ENCODE data around the gene RNF152. TPM values are rescaled to one million over a fixed set of nuclear protein-coding genes. Genes with fewer than 3 reads are reported as not detected.

The RNF152 gene
- total RNA-seq, 1 experiment from 2014 or later, result 0.18 TPM

DNA sequence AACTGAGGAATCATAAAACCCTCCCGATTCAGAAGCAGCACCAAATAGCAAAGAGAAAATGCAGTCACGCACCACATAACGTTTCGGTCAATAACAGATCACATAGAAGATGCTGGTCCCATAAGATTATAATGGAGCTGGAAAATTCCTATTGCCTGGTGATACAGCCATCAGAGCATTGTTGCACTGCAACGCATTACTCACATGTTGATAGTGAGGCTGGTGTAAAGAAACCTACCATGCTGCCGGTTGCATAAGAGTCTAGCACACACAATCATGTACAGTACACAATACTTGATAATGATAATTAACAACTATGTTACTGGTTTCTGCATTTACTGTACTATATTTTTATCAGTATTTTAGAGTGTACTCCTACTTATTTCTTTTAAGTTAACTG, 32.5 kb downstream of the RNF152 start:
- no peaks in the 10 kb centered on the region for H3K36me3 ChIP-seq (ENCODE audit: control insufficient read depth, insufficient read depth, low read length)
- POLR2A ChIA-PET, result no interaction called here
- no peaks in the 10 kb centered on the region for H3K4me1 ChIP-seq (ENCODE audit: control insufficient read depth, insufficient read depth, low read length)
- ATAC-seq (no peak), DNase-seq (ENCODE audit: low read depth, low spot score) (no peak)
- H3K4me3 ChIP-seq (ENCODE audit: low read depth in 2 of 2, low read length in 2 of 2), result no peak overlapping the region
- no peaks in the 10 kb centered on the region for H3K9me3 ChIP-seq (ENCODE audit: control insufficient read depth, insufficient read depth, low read depth, low read length)
- in situ Hi-C loops (cut with HindIII; ENCODE audit: low pct_unique_long_range_greater_than_20kb, low sequenced_read_pairs), result no loop called here
- BruUV-seq (replicated peaks), result no TSS peak
- no peaks in the 10 kb centered on the region for H3K27me3 ChIP-seq (ENCODE audit: control insufficient read depth, insufficient read depth, low read length)
- H3K27ac ChIP-seq (ENCODE audit: low read length), result no peak overlapping the region
- intact Hi-C loops (cut with micrococcal nuclease; ENCODE audit: unreplicated experiment), result no loop called here
- CTCF ChIA-PET, result no interaction called here
- TF ChIP-seq, protein P1, sequence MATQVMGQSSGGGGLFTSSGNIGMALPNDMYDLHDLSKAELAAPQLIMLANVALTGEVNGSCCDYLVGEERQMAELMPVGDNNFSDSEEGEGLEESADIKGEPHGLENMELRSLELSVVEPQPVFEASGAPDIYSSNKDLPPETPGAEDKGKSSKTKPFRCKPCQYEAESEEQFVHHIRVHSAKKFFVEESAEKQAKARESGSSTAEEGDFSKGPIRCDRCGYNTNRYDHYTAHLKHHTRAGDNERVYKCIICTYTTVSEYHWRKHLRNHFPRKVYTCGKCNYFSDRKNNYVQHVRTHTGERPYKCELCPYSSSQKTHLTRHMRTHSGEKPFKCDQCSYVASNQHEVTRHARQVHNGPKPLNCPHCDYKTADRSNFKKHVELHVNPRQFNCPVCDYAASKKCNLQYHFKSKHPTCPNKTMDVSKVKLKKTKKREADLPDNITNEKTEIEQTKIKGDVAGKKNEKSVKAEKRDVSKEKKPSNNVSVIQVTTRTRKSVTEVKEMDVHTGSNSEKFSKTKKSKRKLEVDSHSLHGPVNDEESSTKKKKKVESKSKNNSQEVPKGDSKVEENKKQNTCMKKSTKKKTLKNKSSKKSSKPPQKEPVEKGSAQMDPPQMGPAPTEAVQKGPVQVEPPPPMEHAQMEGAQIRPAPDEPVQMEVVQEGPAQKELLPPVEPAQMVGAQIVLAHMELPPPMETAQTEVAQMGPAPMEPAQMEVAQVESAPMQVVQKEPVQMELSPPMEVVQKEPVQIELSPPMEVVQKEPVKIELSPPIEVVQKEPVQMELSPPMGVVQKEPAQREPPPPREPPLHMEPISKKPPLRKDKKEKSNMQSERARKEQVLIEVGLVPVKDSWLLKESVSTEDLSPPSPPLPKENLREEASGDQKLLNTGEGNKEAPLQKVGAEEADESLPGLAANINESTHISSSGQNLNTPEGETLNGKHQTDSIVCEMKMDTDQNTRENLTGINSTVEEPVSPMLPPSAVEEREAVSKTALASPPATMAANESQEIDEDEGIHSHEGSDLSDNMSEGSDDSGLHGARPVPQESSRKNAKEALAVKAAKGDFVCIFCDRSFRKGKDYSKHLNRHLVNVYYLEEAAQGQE (IDR thresholded peaks at IDR 0.05; ENCODE audit: insufficient read depth in 1 of 2, low read depth in 2 of 2, low read length in 1 of 2), result no peak
- TF ChIP-seq TCF7L2 (IDR thresholded peaks at IDR 0.05; ENCODE audit: low read depth, low read length) (no peak), SIN3A (IDR thresholded peaks at IDR 0.05; ENCODE audit: borderline replicate concordance, insufficient read depth, low read depth, low read length) (no peak), POLR2AphosphoS5 (IDR thresholded peaks at IDR 0.05; ENCODE audit: low read depth, low read length) (no peak)
- TF ChIP-seq, protein P2, sequence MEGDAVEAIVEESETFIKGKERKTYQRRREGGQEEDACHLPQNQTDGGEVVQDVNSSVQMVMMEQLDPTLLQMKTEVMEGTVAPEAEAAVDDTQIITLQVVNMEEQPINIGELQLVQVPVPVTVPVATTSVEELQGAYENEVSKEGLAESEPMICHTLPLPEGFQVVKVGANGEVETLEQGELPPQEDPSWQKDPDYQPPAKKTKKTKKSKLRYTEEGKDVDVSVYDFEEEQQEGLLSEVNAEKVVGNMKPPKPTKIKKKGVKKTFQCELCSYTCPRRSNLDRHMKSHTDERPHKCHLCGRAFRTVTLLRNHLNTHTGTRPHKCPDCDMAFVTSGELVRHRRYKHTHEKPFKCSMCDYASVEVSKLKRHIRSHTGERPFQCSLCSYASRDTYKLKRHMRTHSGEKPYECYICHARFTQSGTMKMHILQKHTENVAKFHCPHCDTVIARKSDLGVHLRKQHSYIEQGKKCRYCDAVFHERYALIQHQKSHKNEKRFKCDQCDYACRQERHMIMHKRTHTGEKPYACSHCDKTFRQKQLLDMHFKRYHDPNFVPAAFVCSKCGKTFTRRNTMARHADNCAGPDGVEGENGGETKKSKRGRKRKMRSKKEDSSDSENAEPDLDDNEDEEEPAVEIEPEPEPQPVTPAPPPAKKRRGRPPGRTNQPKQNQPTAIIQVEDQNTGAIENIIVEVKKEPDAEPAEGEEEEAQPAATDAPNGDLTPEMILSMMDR (IDR thresholded peaks at IDR 0.05), result no peak

DNA sequence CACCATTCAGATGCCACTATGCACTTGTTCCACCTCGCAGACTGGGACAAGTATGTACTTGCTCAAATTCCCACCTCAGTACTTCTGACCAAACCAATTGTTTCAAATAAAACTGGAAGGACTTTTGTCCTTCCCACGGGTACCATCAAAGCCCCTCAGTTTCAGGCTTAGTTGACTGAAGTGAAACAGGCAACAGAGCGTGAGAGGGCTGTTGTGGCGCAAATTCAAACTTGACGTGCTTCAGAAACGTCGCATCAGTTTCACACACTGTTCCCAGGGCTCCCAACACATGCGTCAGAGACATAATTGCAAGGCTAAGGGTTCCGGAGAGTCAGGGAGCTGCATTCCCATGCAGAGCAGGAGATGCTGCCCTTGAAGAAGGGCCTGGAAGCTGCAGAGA, 33.7 kb downstream of the RNF152 start:
- no peak for ATAC-seq
- TF ChIP-seq, protein P2 (IDR thresholded peaks at IDR 0.05), result no peak
- TF ChIP-seq TCF7L2 (IDR thresholded peaks at IDR 0.05; ENCODE audit: low read depth, low read length) (no peak), POLR2AphosphoS5 (IDR thresholded peaks at IDR 0.05; ENCODE audit: low read depth, low read length) (no peak), SIN3A (IDR thresholded peaks at IDR 0.05; ENCODE audit: borderline replicate concordance, insufficient read depth, low read depth, low read length) (no peak)
- TF ChIP-seq, protein P1 (IDR thresholded peaks at IDR 0.05; ENCODE audit: insufficient read depth in 1 of 2, low read depth in 2 of 2, low read length in 1 of 2), result no peak
- no peak overlapping the region for H3K4me3 ChIP-seq (ENCODE audit: low read depth in 2 of 2, low read length in 2 of 2)
- no peak for DNase-seq (ENCODE audit: low read depth, low spot score)
- no peaks in the 10 kb centered on the region for H3K36me3 ChIP-seq (ENCODE audit: control insufficient read depth, insufficient read depth, low read length)
- no peaks in the 10 kb centered on the region for H3K9me3 ChIP-seq (ENCODE audit: control insufficient read depth, insufficient read depth, low read depth, low read length)
- no peaks in the 10 kb centered on the region for H3K27me3 ChIP-seq (ENCODE audit: control insufficient read depth, insufficient read depth, low read length)
- no TSS peak for BruUV-seq (replicated peaks)
- CTCF ChIA-PET, result no interaction called here
- H3K27ac ChIP-seq (ENCODE audit: low read length), result no peak overlapping the region
- H3K4me1 ChIP-seq (ENCODE audit: control insufficient read depth, insufficient read depth, low read length), result no peaks in the 10 kb centered on the region
- intact Hi-C loops (cut with micrococcal nuclease; ENCODE audit: unreplicated experiment) (no loop called here), in situ Hi-C loops (cut with HindIII; ENCODE audit: low pct_unique_long_range_greater_than_20kb, low sequenced_read_pairs) (no loop called here)
- POLR2A ChIA-PET, result no interaction called here

Measured in Panc1 (cell line).